Breast epithelium (tissue), 4 donors: ENCODE data around the gene PAPSS2. TPM values are rescaled to one million over a fixed set of nuclear protein-coding genes. Genes with fewer than 3 reads are reported as not detected.

Experiments used
- DNase-seq, 2 donors: peaks; one replicate each; pipeline ENCODE4 v3.0.0-alpha.2; 2019; ENCODE audit warnings: low spot score in 2 of 2
- H3K27ac ChIP-seq, 2 donors: fragments of 200-600 bp; sonication (generic) in 1 of 2; one replicate each; pipeline ENCODE4 v1.5.1; 2016 to 2019; ENCODE audit warnings: mild to moderate bottlenecking in 1 of 2
- H3K27me3 ChIP-seq, 2 donors: fragments of 200-600 bp; sonication (generic) in 1 of 2; one replicate each; pipeline versions ENCODE4 v1.5.1 to v1.6.0; 2017 to 2019; ENCODE audit warnings: control low read depth in 1 of 2, mild to moderate bottlenecking in 1 of 2
- H3K36me3 ChIP-seq: fragments of 200-600 bp; one replicate; pipeline ENCODE4 v1.5.1; 2019
- H3K4me1 ChIP-seq, 2 donors: fragments of 200-600 bp; sonication (generic); one replicate each; pipeline ENCODE4 v1.5.1; 2016 to 2019; ENCODE audit warnings: control low read depth in 1 of 2
- H3K4me3 ChIP-seq, 3 donors: fragments of 200-600 bp; sonication (generic); 1 replicate in 2 of 3; 2 replicates in 1 of 3; pipeline ENCODE4 v1.5.1; 2016 to 2019; ENCODE audit warnings: mild to moderate bottlenecking in 3 of 3, moderate library complexity in 2 of 3
- H3K9me3 ChIP-seq, 2 donors: fragments of 200-600 bp; sonication (generic) in 1 of 2; one replicate each; pipeline ENCODE4 v1.5.1; 2016 to 2019; ENCODE audit warnings: control low read depth in 1 of 2
- CTCF ChIP-seq, 3 donors: fragments of 450-650 bp; IDR thresholded peaks; one replicate each; pipeline ENCODE4 v1.5.1; 2016 to 2017; ENCODE audit warnings: antibody characterized with exemption in 3 of 3, mild to moderate bottlenecking in 3 of 3, moderate library complexity in 3 of 3
- POLR2A ChIP-seq: fragments of 450-650 bp; IDR thresholded peaks from one replicate; pipeline ENCODE4 v1.6.1; 2016; ENCODE audit warnings: antibody characterized with exemption, mild to moderate bottlenecking, moderate library complexity
- POLR2AphosphoS5 ChIP-seq, 3 donors: sonication (generic); formaldehyde crosslinking; IDR thresholded peaks; one replicate each; pipeline ENCODE4 v1.6.1; 2017; ENCODE audit warnings: antibody characterized with exemption in 3 of 3
- intact Hi-C: fragments of 100-400 bp; cut with DNase I; formaldehyde crosslinking; loops from one replicate; pipeline ENCODE4 v1.15.1; 2023; ENCODE audit warnings: low total_unique reads
- total RNA-seq, 3 donors: library from RNA; depleted of rRNA; stranded (reverse); fragments of >200 nt; gene quantifications; one replicate each; pipeline ENCODE4 v1.1.0, GENCODE V29; 2016

PAPSS2 gene
- total RNA-seq, 3 donors from 2014 or later: 21.1 to 33.8 (median 27.2) TPM

- no peaks in the 10 kb centered on the region for H3K27me3 ChIP-seq
- no peak overlapping the region for H3K27ac ChIP-seq
- intact Hi-C loops: no loop called here
- H3K4me1 ChIP-seq: no peaks in the 10 kb centered on the region
- no peaks in the 10 kb centered on the region for H3K36me3 ChIP-seq
- H3K9me3 ChIP-seq: no peaks in the 10 kb centered on the region
- DNase-seq: no peak
- TF ChIP-seq CTCF (IDR thresholded peaks at IDR 0.05) (no peak), POLR2AphosphoS5 (IDR thresholded peaks at IDR 0.05) (no peak), POLR2A (no peak)
- H3K4me3 ChIP-seq: no peak overlapping the region
These were observed 12.7 kb upstream of the PAPSS2 start for GRCh38 chr10:87646935-87647334.

- Histone ChIP-seq H3K9me3 (no peaks in the 10 kb centered on the region), H3K36me3 (no peaks in the 10 kb centered on the region), H3K4me1 (no peaks in the 10 kb centered on the region), H3K27me3 (no peaks in the 10 kb centered on the region), H3K27ac (no peak overlapping the region), H3K4me3 (no peak overlapping the region)
- no peak for DNase-seq
- no peak for TF ChIP-seq POLR2A
- no peak for TF ChIP-seq POLR2AphosphoS5 (IDR thresholded peaks at IDR 0.05)
- TF ChIP-seq CTCF (IDR thresholded peaks at IDR 0.05): no peak
- intact Hi-C loops: no loop called here
These were observed 8.7 kb upstream of the PAPSS2 start for GRCh38 chr10:87650838-87651589.

- no peak overlapping the region for H3K27ac ChIP-seq
- DNase-seq: no peak
- TF ChIP-seq POLR2A (no peak), CTCF (IDR thresholded peaks at IDR 0.05) (no peak), POLR2AphosphoS5 (IDR thresholded peaks at IDR 0.05) (no peak)
- no peaks in the 10 kb centered on the region for H3K4me1 ChIP-seq
- intact Hi-C loops: no loop called here
- H3K4me3 ChIP-seq: no peak overlapping the region
- H3K36me3 ChIP-seq: no peaks in the 10 kb centered on the region
- H3K27me3 ChIP-seq: no peaks in the 10 kb centered on the region
- H3K9me3 ChIP-seq: no peaks in the 10 kb centered on the region
These were observed 7.9 kb upstream of the PAPSS2 start for GRCh38 chr10:87651801-87652200.

- Histone ChIP-seq H3K4me1 (no peaks in the 10 kb centered on the region), H3K36me3 (no peaks in the 10 kb centered on the region), H3K27ac (no peak overlapping the region), H3K27me3 (no peaks in the 10 kb centered on the region), H3K9me3 (no peaks in the 10 kb centered on the region), H3K4me3 (no peak overlapping the region)
- no peak for TF ChIP-seq CTCF (IDR thresholded peaks at IDR 0.05)
- TF ChIP-seq POLR2AphosphoS5 (IDR thresholded peaks at IDR 0.05): no peak
- TF ChIP-seq POLR2A: no peak
- intact Hi-C loops: no loop called here
- DNase-seq: no peak
These were observed 7.4 kb upstream of the PAPSS2 start for GRCh38 chr10:87652261-87652660.

GRCh38 chr10:87654212-87654611 is 5.5 kb upstream of the PAPSS2 start:
- no peaks in the 10 kb centered on the region for H3K4me1 ChIP-seq
- intact Hi-C loops: no loop called here
- H3K27me3 ChIP-seq: no peaks in the 10 kb centered on the region
- DNase-seq: no peak
- H3K4me3 ChIP-seq: no peak overlapping the region
- no peaks in the 10 kb centered on the region for H3K36me3 ChIP-seq
- H3K27ac ChIP-seq: no peak overlapping the region
- no peaks in the 10 kb centered on the region for H3K9me3 ChIP-seq
- TF ChIP-seq POLR2AphosphoS5 (IDR thresholded peaks at IDR 0.05) (no peak), POLR2A (no peak), CTCF (IDR thresholded peaks at IDR 0.05) (no peak)
